GM19324 (cell line): ENCODE results near the gene PPARD.

Experiments
- ATAC-seq: cut with Tn5 transposase; IDR thresholded peaks from one replicate; pipeline ENCODE4 v1.9.1; 2021; ENCODE audit warnings: mild to moderate bottlenecking, moderate library complexity; ENCODE audit not compliant: unreplicated experiment, low FRiP score

The PPARD gene

GRCh38 chr6:35352735-35353134 is 10.4 kb downstream of the PPARD start:
- no peak for ATAC-seq

DNA sequence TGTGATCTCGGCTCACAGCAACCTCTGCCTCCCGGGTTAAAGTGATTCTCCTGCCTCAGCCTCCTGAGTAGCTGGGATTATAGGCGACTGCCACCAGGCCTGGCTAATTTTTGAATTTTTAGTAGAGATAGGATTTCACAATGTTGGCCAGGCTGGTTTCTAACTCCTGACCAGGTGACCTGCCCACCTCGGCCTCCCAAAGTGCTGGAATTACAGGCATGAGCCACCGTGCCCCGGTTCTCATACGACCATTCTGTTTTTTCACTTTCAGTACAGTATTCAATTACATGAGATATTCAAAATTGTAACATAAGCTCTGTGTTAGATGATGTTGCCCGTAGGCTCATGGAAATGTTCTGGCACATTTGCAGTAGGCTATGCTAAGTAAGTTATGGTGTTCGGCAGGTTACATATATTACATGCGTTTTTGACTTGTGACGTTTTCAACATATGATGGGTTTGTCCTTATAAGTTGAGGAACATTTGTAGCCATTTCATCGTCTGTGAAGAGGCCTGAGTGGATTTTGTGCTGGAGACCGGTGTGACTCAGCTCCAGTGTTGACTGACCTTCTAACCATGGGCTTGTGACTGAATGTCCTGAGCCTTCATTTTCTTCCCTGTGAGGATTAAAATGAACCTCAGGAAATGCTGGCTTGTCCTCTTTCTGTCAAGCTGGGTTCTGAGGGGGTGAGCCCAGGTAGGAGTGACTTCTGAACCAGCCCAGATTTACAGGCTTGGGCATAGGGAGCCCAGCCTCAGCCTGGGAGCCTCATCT is 12.2 kb downstream of the PPARD start:
- ATAC-seq, result no peak

- no peak for ATAC-seq
These were observed 14.0 kb downstream of the PPARD start for GRCh38 chr6:35356391-35356790.

- ATAC-seq, result no peak
These were observed 15.3 kb downstream of the PPARD start for GRCh38 chr6:35357677-35358076.

- ATAC-seq, result no peak
These were observed 15.7 kb downstream of the PPARD start for GRCh38 chr6:35358086-35358485.

DNA sequence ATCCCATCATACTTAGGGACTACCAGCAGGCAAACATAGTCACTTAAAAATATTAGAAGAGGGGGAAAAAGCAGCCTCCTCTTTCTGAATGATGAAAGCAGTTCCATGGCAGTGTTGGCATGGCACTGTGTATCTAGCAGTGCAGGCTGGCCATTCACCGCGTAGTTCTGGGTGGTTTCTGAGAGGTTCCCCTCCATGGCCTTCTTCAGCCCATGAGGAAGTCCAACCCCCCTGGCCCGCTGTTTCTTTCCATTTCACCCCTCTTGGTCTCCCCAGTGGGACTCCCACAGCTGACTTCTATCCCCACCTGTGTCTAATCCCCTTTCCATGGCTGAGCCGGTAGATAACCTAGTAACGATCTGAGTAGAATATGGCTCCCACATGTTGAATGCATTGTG is 17.0 kb downstream of the PPARD start:
- ATAC-seq, result no peak

GRCh38 chr6:35359744-35360348 is 17.5 kb downstream of the PPARD start:
- ATAC-seq, result no peak

- ATAC-seq, result no peak
These were observed 18.2 kb downstream of the PPARD start for GRCh38 chr6:35360349-35361138.

DNA sequence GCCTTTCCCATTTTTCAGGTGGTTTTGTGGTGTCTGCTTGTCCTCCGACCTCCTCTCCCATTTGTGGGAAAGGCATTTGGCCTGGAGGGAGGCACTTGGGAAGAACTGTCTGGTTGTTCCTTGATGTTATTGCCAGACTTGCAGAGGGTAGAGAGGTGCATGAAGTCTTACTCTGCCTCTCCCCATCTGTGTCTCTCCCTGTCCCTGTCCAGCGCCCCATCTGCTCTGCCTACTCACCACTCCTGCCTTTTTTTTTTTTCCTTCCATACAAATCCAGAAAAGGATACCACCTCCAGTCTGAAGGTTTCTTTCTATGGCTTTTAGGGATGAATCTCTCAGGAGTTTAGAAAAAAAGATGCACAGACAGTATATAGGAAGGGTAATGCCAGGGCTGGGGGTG is 19.8 kb downstream of the PPARD start:
- no peak for ATAC-seq

- ATAC-seq, result no peak
These were observed 21.0 kb downstream of the PPARD start for GRCh38 chr6:35363293-35363750.

DNA sequence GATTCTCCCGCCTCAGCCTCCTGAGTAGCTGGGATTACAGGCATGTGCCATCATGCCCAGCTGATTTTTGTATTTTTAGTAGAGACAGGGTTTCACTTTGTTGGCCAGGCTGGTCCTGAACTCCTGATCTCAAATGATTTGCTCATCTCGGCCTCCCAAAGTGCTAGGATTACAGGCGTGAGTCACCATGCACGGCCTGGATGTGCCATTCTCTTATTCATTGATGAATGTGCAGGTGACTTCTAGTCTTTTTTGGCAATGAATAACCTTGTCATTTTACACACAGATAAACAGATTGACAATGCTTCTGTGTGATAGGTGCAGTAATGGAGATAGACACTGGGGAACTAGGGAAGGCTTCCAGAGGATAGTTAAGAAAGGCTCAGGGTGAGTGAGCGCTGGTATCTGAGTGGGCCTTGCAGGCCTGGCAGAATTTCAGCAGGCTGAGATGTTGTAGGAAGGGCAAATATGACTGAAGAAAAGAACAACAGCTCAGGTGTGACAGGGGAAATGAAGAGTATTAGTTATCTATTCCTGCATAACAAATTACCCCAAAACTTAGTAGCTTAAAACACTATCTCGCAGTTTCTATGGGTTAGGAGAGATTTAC is 23.3 kb downstream of the PPARD start:
- no peak for ATAC-seq

DNA sequence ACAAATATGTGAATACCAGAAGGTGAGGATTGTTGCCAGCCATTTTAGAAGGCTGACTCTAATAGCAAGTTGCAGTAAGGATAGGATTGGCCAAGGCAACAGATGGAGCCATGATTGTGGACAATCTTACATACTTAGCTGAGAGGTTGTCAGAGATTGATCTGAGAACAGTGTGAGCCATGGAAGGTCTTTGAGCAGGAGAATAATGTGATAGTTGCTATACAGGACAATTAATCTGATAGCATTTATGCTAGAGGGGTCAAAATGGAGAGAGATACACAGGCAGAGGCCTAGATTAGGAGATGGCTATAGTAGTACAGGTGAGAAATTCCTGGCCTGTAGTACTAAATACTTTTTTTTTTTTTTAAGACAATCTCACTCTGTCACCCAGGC is 23.8 kb downstream of the PPARD start:
- no peak for ATAC-seq

GRCh38 chr6:35367646-35368037 is 25.3 kb downstream of the PPARD start:
- ATAC-seq, result no peak

- ATAC-seq, result no peak
These were observed 25.9 kb downstream of the PPARD start for GRCh38 chr6:35368038-35368887.

DNA sequence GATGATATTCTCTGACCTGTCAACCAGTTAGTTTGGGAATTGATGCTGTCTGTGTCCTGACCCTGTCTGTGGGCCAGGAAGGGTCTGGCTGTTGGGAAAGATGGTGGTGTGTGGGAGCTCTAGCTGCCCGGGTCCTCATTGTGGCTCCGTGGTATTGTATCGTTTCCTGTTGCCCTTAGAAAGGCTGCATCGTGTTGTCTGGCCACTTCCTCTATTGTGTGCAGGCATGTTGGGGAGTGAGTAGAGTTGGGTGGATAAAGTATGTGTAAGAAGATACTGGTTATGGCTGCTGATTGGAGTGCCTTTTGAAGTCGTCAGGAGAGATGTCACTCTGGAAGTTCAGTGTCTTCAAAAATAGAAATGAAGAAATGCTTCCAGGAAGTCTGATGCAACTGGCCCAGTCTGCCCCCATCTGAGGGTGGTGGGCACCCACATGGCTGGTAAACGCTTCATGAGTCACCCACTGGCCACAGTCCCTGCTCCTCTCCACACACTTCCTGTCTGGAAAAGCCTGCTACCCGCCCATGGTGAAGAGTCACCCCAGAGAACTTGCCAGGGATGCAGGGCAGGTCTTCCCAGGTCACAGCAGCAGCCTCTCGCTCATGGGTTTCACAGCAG is 27.9 kb downstream of the PPARD start:
- ATAC-seq, result no peak

DNA sequence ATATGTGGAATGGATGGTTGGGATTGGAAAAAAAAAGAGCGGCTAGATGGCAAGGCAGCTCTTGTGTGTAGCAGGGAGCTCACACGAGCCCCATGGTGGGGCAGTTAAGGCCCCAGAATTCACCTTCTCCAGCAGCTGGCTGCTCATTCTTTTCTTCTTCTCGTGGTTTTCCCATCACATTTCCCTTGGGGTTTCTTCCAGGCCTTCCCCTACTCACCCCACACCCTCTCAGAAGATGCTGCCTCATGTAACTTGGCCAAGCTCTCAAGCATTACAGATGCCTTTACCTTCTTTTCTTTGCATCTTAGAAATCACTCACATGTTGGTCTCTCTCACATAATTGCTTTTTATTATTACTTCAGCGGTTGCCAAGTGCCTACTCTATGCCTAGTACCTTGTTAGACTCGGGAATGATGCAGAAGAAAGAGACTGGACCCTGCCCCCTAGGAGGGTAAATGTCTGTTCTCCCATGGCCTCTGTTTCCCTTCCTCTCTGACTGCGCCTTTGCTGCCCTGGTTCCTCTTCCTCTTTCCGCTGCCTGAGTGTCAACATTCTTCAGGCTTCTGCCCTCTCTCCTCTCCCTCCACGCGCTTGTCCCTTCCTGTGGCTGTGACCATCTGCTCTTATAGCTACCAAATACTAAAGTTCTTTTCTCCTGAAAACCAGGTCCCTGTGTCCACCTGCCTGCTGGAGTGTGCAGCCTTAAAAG is 28.6 kb downstream of the PPARD start:
- no peak for ATAC-seq

GRCh38 chr6:35371494-35372262 is 29.3 kb downstream of the PPARD start:
- ATAC-seq, result no peak

DNA sequence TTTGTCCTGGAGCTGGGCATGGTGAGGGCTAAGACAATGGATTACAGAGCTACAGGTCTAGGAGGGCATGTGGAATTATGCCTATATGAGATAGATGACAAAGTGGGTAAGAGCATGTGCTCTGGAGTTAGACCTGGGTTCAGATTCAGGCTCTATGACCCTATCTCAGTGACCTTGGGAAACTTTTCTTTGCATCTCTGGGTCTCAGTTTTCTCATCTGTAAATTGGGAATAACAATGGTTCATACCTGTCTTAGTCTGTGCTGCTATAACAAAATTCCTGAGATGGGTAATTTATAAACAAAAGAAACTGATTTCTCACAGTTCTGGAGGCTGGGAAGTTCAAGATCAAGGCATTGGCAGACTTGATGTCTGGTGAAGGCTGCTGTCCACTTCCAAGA is 30.3 kb downstream of the PPARD start:
- ATAC-seq, result no peak
